ENCODE data around the gene ATE1. TPM values are rescaled to one million over a fixed set of nuclear protein-coding genes. Genes with fewer than 3 reads are reported as not detected.
"Not testable (repeated sequence)": the region's sequence is repeated elsewhere in the genome, so short reads cannot be mapped to it uniquely, and the experiment has no call there.

ATE1 gene
- total RNA-seq, 2 experiments from 2014 or later = 26.6 to 28.1 TPM

DNA sequence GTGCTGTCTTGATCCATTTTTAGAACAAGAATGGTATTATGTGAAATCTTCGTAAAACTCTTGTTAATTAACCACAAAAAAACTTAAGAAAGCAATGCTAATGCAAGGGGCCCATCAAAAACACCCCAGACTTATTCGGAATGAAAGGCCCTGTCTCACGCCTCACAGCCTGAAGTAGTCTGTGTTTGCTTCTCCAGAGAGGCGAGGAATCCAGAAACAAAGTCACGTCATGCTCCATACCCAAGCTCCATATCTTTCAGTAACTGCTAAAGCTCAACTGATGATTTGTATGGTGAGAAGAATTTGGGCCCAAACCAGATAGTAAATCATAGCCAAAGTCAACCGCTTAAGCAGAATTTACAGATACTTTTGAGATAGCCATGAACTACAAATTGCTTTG, 155.4 kb downstream of the ATE1 start:
- ATAC-seq (no peak), DNase-seq (no peak)
- Mint-ChIP-seq H3K4me1 (no peaks in the 10 kb centered on the region), H3K9me3 (ENCODE audit: low read depth) (peaks cover 4% of the 10 kb centered on the region), H3K27ac (no peak overlapping the region), H3K4me3 (no peak overlapping the region), H3K36me3 (peaks cover 4% of the 10 kb centered on the region), H3K27me3 (no peaks in the 10 kb centered on the region)
- CTCF ChIA-PET = no interaction called here

DNA sequence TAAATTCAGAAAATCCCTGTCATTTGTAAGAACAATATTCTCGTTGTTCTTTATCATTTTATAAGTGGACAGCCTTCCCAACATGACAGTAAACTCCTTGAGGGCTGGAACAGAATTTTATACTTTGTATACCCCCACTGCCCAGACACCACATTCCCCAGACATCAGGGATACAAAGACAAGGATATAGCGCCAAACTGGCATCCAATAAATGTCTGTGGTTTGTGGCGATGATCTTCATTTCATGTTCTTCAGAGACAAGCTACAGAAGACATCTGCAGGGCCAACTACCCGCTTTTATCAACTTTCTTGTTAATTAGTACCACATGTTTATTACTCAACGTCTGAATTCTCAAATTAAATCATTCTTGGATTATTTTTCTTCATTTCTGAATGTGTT, 155.9 kb downstream of the ATE1 start:
- no peaks in the 10 kb centered on the region for H3K4me1 Mint-ChIP-seq
- peaks cover 6% of the 10 kb centered on the region for H3K36me3 Mint-ChIP-seq
- ATAC-seq (no peak), DNase-seq (no peak)
- no peak overlapping the region for H3K27ac Mint-ChIP-seq
- H3K27me3 Mint-ChIP-seq = no peaks in the 10 kb centered on the region
- no peak overlapping the region for H3K4me3 Mint-ChIP-seq
- peaks cover 4% of the 10 kb centered on the region for H3K9me3 Mint-ChIP-seq (ENCODE audit: low read depth)
- CTCF ChIA-PET = no interaction called here

DNA sequence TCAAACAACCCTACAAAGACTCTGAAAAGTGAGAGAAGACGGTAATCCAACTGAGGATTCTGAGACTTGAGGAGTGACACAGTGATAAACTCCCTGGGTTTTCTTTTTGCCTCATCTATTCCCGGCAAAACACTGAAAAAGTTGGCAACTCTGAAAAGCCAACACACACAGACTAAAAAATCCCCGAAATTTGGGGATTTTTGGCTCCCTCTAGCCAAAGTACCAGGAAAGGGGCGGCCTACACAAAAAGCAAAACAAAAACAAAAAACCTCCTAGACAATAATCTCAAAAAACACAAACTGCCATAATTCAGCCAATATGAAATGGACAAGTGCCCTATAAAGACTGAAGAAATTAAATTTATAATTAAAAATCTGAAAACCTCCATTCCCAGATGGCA, 161.4 kb downstream of the ATE1 start:
- H3K36me3 Mint-ChIP-seq = peaks cover 19% of the 10 kb centered on the region
- H3K9me3 Mint-ChIP-seq (ENCODE audit: low read depth) = peaks cover 7% of the 10 kb centered on the region
- H3K27me3 Mint-ChIP-seq = no peaks in the 10 kb centered on the region
- no peaks in the 10 kb centered on the region for H3K4me1 Mint-ChIP-seq
- DNase-seq (no peak), ATAC-seq (no peak)
- CTCF ChIA-PET = no interaction called here
- H3K27ac Mint-ChIP-seq = no peak overlapping the region
- H3K4me3 Mint-ChIP-seq = no peak overlapping the region

DNA sequence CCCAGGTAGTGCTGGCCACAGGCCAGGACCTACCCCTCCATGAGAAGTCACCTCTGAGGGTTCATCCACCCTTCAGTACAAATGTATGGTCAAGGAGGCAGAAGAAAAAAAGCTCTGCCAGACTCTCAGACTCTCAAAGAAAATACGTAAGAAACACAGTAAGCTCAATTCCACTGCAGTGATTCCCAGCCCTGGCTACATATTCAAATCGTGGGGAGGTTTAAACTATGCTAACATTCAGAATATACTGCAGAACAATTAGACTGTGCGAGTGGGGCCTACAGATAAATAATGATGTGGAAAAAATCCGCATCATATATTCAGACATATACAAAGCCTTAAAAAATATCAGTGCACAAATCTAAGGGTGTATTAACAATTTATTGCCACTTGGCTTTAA, 162.6 kb downstream of the ATE1 start:
- CTCF ChIA-PET = no interaction called here
- no peak overlapping the region for H3K27ac Mint-ChIP-seq
- no peaks in the 10 kb centered on the region for H3K27me3 Mint-ChIP-seq
- H3K9me3 Mint-ChIP-seq (ENCODE audit: low read depth) = peaks cover 7% of the 10 kb centered on the region
- H3K4me1 Mint-ChIP-seq = no peaks in the 10 kb centered on the region
- DNase-seq (no peak), ATAC-seq (no peak)
- peaks cover 21% of the 10 kb centered on the region for H3K36me3 Mint-ChIP-seq
- H3K4me3 Mint-ChIP-seq = no peak overlapping the region

DNA sequence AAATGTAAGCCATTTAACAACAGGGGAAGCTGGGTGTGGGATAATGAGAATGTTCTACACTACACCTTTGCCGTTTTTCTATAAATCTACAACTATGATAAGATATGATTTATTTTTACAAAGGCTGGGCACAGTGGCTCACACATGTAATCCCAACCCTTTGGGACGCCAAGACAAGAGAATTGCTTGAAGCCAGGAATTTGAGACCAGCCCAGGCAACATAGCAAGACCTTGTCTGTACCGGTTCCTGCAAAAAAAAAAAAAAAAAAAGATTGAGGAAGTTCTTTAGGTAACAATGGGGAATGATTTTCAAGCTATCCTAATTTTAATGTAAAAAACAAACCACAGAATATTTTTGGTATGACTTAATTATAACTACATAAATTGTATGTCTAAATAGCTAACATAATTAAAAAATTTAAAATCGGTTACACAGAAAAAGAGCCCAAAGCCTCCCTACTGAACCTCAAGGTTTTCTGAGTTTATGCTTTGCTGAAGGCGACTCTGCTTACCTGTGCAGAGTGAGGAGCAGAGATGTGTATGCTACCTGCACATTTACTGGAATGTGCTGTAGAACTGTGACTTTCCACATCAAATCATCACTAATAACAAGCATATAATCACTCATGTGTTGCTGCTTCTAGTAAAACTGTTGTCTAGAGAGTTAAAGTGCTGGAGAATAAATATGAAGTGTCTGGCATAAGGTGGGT, 163.4 kb downstream of the ATE1 start:
- no peak for DNase-seq
- CTCF ChIA-PET = no interaction called here

DNA sequence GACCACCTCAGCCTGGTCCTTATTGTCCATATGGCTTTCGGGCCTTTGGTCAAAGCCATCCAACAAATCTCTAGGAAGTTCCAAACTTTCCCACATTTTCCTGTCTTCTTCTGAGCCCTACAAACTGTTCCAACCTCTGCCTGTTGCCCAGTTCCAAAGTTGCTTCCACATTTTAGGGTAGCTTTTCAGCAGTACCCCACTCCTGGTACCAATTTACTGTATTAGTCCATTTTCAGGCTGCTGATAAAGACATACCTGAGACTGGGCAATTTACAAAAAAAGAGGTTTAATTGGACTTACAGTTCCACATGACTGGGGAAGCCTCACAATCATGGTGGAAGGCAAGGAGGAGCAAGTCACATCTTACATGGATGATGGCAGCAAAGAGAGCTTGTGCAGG, 170.6 kb downstream of the ATE1 start:
- not testable (repeated sequence) for DNase-seq, H3K27ac Mint-ChIP-seq, H3K27me3 Mint-ChIP-seq, ATAC-seq, H3K4me3 Mint-ChIP-seq
- Mint-ChIP-seq H3K4me1 (peaks cover 20% of the 10 kb centered on the region), H3K36me3 (peaks cover 39% of the 10 kb centered on the region), H3K9me3 (ENCODE audit: low read depth) (peaks cover 12% of the 10 kb centered on the region)
- CTCF ChIA-PET = interaction anchor here (1.4 kb wide), 1 partner anchor 11 kb away, joined by 3 read pairs; no protein-coding TSS in a partner anchor

More for the DNA sequence above, 163.4 kb downstream of the ATE1 start:
- no peaks in the 10 kb centered on the region for H3K27me3 Mint-ChIP-seq
- no peaks in the 10 kb centered on the region for H3K4me1 Mint-ChIP-seq
- H3K9me3 Mint-ChIP-seq (ENCODE audit: low read depth) = peaks cover 7% of the 10 kb centered on the region
- no peak for ATAC-seq
- H3K4me3 Mint-ChIP-seq = no peak overlapping the region
- no peak overlapping the region for H3K27ac Mint-ChIP-seq
- peaks cover 24% of the 10 kb centered on the region for H3K36me3 Mint-ChIP-seq

DNA sequence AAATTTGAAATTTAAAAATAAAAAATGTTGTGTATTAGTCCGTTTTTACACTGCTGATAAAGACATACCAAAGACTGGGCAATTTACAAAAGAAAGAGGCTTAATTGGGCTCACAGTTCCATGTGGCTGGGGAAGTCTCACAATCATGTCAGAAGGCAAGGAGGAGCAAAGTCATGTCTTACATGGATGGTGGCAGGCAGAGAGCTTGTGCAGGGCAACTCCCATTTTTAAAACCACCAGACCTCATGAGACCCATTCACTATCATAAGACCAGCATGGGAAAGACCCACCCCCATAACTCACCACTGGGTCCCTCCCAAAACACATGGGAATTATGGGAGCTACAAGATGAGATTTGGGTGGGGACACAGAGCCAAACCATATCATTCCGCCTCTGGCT, 172.3 kb downstream of the ATE1 start:
- Mint-ChIP-seq H3K36me3 (peaks cover 39% of the 10 kb centered on the region), H3K9me3 (ENCODE audit: low read depth) (peaks cover 12% of the 10 kb centered on the region), H3K4me1 (peaks cover 20% of the 10 kb centered on the region)
- H3K4me3 Mint-ChIP-seq, H3K27ac Mint-ChIP-seq, DNase-seq, CTCF ChIA-PET, ATAC-seq, H3K27me3 Mint-ChIP-seq: not testable (repeated sequence)

DNA sequence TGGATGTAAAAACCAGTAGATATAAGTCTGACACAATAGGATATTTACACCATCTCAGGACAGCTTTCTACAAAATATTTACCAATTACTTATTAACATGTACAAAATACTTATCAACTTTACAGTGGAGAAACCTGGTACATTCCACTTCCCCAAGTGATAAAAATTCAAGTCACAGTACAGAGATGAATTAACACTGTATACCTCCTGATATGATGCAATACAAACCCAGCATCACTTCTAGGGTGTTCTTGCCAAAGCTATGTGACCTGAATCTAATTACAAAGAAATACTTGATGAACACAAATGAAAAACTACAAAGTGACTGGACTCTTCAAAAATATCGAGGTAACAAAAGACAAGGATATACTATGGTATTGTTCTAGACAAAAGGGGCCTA, 173.2 kb downstream of the ATE1 start:
- H3K4me3 Mint-ChIP-seq = peak overlapping the region; percentile 13
- peaks cover 12% of the 10 kb centered on the region for H3K9me3 Mint-ChIP-seq (ENCODE audit: low read depth)
- H3K36me3 Mint-ChIP-seq = peaks cover 34% of the 10 kb centered on the region
- DNase-seq (no peak), ATAC-seq (peak; percentile 46)
- H3K27ac Mint-ChIP-seq = peak overlapping the region; percentile 73
- CTCF ChIA-PET = no interaction called here
- no peaks in the 10 kb centered on the region for H3K27me3 Mint-ChIP-seq
- peaks cover 20% of the 10 kb centered on the region for H3K4me1 Mint-ChIP-seq

DNA sequence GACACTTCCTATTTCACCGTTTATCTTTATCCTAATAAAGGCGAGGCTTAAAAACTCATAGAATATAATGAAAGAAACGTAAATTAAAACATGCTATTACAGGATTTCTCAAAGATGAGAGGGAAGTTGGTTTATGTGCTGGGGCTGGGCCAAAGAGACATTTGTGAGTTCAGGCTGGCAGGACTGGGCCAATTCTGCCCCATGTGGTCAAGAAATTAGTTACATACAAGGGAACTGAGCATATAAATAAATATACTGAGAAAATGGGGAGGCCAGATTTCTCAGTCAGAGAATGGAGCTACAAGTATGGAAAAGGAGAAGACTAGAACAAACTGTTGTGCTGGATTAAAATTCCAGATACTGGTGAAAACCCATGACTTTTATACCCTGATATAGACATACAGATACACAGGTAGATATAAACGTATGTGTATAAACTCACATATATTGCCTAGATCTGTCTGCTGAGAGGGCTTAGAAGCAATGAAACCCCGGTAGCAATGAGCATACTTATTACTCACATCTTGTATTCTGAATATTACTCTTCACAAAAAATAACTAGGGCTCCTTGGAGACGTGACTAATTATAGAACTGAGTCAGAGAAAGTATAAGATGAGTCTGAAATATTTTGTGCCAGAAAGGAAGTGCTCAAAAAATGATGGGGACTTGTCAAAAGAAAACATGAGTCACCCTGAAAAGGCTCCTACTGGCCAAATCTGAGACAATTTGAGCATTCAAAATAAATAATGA, 173.9 kb downstream of the ATE1 start:
- Mint-ChIP-seq H3K4me3 (peak overlapping the region; percentile 13), H3K36me3 (peaks cover 33% of the 10 kb centered on the region), H3K4me1 (peaks cover 20% of the 10 kb centered on the region), H3K27ac (peak overlapping the region; percentile 73), H3K27me3 (no peaks in the 10 kb centered on the region), H3K9me3 (ENCODE audit: low read depth) (peaks cover 12% of the 10 kb centered on the region)
- no peak for DNase-seq
- ATAC-seq = peak; percentile 95
- CTCF ChIA-PET = no interaction called here

DNA sequence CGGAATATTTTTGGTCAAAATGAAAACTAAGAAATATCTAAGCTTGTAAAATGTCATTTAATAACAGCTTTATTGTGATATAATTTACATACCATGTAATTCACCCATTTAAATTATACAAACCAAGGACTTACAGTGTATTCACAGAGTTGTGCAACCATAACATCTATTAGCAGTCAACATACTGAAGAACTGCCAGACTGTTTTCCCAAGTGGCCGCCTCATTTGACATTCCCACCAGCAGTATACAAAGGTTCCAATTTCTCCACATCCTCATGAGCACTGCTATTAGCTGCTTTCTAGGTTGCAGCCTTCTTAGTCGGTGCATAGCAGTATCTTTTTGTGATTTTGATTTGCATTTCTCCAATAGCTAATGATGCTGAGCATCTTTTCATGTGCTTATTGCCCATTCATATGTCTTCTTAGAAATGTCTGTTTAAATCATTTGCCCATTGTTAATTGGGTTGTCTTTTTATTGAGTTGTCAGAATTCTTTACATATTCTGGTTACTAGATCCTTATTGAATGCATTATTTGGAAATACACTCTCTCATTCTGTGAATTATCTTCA, 176.6 kb downstream of the ATE1 start:
- no peak for ATAC-seq
- DNase-seq = no peak
- CTCF ChIA-PET = interaction anchor here (1.1 kb wide), 1 partner anchor 802 kb away, joined by 4 read pairs; no protein-coding TSS in a partner anchor
- Mint-ChIP-seq H3K27ac (no peak overlapping the region), H3K27me3 (no peaks in the 10 kb centered on the region), H3K4me3 (no peak overlapping the region), H3K36me3 (peaks cover 15% of the 10 kb centered on the region), H3K4me1 (peaks cover 20% of the 10 kb centered on the region), H3K9me3 (ENCODE audit: low read depth) (peaks cover 4% of the 10 kb centered on the region)

DNA sequence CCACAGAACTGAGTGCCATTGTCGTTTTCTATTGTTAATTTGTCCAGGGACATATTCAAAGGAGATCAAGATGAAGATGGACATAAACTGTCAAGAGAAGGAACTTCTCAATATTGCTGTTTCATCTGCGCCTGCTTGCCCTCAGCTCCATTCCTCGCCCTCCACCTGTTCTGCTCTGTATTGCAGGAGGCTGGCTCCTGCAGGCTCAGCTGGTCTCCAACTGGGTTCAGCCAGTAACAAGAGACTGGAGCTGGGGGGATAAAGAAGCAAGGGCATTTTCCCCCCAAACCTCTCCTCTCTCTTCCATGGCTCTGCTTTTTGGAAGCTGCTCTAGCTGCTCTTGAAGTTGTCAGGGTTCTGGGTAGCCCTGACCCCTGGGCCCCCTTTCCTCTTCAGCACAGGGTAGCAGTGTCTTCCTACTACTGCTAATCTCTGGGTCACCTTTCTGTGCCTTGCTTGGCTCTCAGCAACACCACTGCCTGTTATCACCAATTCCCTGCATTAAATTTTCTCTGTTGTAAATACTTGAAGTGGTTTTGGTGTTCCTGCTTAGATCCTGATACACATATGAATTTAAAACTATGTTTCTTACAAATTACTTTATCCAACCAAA, 180.6 kb downstream of the ATE1 start:
- no peak overlapping the region for H3K27ac Mint-ChIP-seq

DNA sequence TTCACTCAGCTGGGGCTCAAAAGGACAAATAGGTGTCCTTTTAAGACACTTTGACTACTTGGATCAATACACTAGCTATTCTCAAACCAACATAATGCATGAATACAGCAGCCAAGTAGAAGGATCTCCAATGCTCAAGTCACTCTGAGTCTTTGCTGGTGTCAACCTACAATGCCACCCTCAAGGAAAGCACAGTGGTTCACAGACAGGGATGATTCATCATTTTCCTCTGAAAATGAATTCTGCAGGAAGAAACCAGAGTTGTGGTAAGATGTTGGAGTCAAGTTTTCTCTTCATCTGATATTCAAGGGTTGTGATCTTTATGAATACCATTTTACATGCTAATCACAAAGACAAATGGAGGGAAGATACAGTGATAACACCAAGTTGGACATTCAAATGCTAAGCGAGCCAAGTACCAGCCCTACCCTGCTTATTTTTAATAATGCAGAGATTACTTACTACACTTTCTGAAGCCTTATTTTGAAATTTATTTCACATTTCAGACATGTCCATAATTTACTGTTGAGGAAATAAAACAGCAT, 186.5 kb downstream of the ATE1 start:
- CTCF ChIA-PET = no interaction called here
- Mint-ChIP-seq H3K27ac (no peak overlapping the region), H3K4me1 (peaks cover 11% of the 10 kb centered on the region), H3K9me3 (ENCODE audit: low read depth) (no peaks in the 10 kb centered on the region), H3K36me3 (peaks cover 8% of the 10 kb centered on the region), H3K27me3 (peaks cover 17% of the 10 kb centered on the region), H3K4me3 (no peak overlapping the region)
- DNase-seq (no peak), ATAC-seq (no peak)

More for the DNA sequence above, 180.6 kb downstream of the ATE1 start:
- H3K4me1 Mint-ChIP-seq = no peaks in the 10 kb centered on the region
- H3K36me3 Mint-ChIP-seq = peaks cover 3% of the 10 kb centered on the region
- no peak for DNase-seq
- no peak overlapping the region for H3K4me3 Mint-ChIP-seq
- ATAC-seq = no peak
- CTCF ChIA-PET = no interaction called here
- no peaks in the 10 kb centered on the region for H3K9me3 Mint-ChIP-seq (ENCODE audit: low read depth)
- H3K27me3 Mint-ChIP-seq = no peaks in the 10 kb centered on the region

DNA sequence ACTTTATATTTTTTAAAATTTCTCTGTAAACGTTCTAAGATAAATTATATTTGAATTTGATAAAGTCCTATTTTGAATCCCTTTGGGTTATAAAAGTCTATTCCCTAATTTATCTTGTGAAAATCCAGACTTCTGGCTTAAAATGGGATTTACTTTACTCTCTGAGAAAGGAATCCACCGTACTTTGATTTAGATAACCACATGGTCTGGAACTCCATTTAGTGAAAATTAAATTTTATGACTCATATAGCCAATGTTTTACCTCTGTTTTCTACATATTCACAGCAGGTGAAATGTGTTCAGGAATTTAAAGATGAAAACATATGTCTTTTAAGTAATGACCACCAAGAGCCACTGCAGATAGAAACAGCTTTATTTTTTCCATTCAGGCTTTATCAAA, 187.8 kb downstream of the ATE1 start:
- no peaks in the 10 kb centered on the region for H3K9me3 Mint-ChIP-seq (ENCODE audit: low read depth)
- H3K4me3 Mint-ChIP-seq = no peak overlapping the region
- peaks cover 11% of the 10 kb centered on the region for H3K4me1 Mint-ChIP-seq
- no peak for ATAC-seq
- peaks cover 8% of the 10 kb centered on the region for H3K36me3 Mint-ChIP-seq
- peaks cover 28% of the 10 kb centered on the region for H3K27me3 Mint-ChIP-seq
- CTCF ChIA-PET = no interaction called here
- DNase-seq = no peak
- no peak overlapping the region for H3K27ac Mint-ChIP-seq

All from activated CD8-positive, alpha-beta memory T cell treated with anti-CD3 and anti-CD28 coated beads, Interleukin-2, amount 10 ng/mL, durations not matched to agents 7 days and 5 days (primary cell).